ENCODE measurements around the gene DIS3L2. TPM values are rescaled to one million over a fixed set of nuclear protein-coding genes. Genes with fewer than 3 reads are reported as not detected.

DIS3L2 gene
- total RNA-seq, 4 donors from 2014 or later: 22.2 to 31.6 (median 27.8) TPM

DNA sequence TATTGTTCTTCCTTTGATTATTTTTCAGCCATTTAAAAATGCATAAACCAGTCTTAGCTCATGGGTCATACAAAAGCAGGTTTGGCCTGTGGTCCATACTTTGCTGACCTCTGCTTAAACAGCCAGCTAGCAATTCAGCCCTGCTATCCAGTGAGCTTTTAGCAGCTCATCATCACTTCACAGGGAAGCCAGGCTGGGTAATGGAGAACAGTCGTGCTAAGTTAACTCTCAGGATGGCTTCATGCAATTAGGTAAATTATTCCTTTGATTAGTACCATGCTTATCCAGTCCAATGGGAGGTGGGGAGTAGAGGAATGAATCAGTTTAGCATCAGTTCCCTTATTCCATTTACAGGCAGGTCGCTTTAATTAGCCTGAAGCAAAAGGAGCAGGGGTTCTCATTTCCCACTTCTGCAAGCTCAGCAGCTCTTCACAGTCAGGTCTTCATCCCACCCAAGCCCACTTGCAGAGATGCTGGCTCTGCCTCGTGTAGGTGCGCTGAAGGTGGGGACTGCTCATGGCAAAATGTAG is 307.2 kb downstream of the DIS3L2 start:
- ATAC-seq (ENCODE audit: low FRiP score) (no peak), DNase-seq (ENCODE audit: low spot score) (no peak)
- TF ChIP-seq, protein P1, sequence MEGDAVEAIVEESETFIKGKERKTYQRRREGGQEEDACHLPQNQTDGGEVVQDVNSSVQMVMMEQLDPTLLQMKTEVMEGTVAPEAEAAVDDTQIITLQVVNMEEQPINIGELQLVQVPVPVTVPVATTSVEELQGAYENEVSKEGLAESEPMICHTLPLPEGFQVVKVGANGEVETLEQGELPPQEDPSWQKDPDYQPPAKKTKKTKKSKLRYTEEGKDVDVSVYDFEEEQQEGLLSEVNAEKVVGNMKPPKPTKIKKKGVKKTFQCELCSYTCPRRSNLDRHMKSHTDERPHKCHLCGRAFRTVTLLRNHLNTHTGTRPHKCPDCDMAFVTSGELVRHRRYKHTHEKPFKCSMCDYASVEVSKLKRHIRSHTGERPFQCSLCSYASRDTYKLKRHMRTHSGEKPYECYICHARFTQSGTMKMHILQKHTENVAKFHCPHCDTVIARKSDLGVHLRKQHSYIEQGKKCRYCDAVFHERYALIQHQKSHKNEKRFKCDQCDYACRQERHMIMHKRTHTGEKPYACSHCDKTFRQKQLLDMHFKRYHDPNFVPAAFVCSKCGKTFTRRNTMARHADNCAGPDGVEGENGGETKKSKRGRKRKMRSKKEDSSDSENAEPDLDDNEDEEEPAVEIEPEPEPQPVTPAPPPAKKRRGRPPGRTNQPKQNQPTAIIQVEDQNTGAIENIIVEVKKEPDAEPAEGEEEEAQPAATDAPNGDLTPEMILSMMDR (IDR thresholded peaks at IDR 0.05): no peak

DNA sequence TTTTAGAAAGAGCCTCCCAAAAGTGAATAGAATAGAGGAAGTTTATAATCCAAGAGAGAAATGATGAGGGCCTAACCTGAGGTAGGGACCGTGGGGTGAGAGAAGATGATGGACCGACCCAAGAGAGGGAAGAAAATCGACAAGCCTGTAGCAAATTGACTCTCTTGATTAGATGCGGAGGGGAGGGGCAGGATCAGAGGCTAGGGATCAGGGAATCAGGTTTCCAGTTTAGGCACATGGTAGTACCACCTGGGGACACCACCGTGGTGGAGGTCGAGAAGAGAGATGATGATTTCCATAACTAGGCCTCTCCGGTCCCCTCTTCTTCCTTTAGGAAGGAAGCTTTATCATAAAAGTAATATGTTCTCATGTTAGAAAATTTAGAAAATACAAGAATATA is 308.4 kb downstream of the DIS3L2 start:
- TF ChIP-seq, protein P1 (IDR thresholded peaks at IDR 0.05): no peak
- DNase-seq (ENCODE audit: low spot score) (no peak), ATAC-seq (ENCODE audit: low FRiP score) (no peak)

DNA sequence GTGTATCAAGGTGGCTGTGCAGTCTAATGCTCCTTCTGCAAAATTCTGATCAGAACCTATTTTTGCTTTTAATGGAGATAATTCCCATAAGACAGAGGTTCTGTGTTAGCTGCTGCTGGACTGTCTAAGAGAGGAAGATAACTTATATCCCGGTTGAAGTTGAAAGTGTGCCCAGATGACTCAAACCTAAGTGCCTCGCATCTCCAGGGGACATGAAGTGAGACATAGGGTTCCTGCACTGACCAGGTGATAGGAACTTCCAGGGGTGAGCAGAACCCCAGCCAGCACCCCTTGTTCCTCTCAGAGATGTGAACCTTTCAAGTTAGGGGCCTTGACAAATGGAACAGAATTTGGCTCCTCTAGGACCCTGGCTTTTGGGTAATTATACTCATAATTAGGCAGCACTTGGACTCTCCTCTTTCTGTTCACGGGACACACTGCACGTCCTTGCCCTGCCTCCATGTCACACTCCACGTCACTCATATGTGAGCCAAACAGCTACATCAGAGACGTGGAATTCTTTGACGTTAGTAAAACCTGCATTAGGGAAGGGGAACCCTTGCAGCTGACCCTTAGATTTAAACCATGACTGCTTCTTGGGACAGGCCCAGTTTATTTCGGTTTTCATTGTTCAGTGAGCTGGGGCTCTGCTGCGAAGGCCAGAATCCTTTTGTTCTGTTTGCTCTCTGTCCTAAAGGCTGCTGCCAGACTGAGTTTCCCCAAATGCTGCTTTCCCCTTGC is 312.6 kb downstream of the DIS3L2 start:
- TF ChIP-seq, protein P1 (IDR thresholded peaks at IDR 0.05): no peak
- DNase-seq (ENCODE audit: low spot score) (no peak), ATAC-seq (ENCODE audit: low FRiP score) (no peak)

DNA sequence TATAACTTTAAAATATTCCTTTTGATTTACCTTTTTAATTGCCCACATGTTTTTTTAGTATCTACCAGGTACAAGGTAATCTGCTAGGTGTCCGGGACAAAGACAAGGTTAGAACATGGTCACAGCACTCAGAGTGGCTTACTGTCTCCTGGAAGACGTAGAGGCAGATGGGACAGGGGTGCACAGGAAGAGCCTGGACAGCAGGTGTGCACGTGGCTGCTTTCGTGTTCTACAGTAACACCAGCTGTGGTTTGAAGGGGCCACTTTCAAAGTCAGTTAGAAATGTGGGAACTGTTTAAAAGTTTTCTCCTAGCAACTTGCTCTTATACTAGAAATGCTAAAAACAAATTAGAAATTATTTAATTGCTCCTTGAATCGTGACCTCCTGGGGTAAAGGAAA is 314.2 kb downstream of the DIS3L2 start:
- no peak for DNase-seq (ENCODE audit: low spot score)
- no peak for ATAC-seq (ENCODE audit: low FRiP score)
- TF ChIP-seq, protein P1 (IDR thresholded peaks at IDR 0.05): no peak

DNA sequence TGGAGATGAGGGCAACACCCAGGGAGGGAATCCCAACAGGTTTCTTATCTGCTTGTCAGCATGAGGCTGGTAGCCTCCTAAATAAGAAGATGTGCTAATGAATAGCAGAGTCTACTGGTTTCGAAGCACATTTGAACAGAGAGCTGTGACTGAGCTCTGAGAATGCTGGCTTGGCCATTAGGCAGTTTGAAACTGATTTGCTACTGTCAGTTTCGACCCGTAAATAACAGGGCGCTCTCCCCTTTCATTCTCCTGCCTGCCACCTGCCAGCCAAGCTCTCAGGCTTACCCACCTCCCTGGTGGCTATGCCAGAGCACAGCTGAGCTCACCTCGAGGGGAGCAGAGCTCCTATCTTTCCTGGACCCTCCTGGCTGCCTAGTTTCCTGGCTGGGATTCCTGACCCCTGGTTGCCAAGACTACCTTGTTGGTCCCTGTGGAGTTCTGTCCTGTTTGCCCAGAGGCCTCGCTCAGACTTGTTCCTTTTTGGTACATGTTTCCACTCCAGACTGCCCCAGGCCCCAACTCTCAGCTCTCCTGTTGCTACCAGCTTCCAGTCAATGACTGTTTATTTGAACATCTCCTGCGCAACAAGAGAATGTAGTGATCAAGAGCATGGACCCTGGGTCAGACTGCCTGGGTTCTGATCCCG is 314.7 kb downstream of the DIS3L2 start:
- DNase-seq (ENCODE audit: low spot score) (no peak), ATAC-seq (ENCODE audit: low FRiP score) (no peak)
- TF ChIP-seq, protein P1 (IDR thresholded peaks at IDR 0.05): no peak

DNA sequence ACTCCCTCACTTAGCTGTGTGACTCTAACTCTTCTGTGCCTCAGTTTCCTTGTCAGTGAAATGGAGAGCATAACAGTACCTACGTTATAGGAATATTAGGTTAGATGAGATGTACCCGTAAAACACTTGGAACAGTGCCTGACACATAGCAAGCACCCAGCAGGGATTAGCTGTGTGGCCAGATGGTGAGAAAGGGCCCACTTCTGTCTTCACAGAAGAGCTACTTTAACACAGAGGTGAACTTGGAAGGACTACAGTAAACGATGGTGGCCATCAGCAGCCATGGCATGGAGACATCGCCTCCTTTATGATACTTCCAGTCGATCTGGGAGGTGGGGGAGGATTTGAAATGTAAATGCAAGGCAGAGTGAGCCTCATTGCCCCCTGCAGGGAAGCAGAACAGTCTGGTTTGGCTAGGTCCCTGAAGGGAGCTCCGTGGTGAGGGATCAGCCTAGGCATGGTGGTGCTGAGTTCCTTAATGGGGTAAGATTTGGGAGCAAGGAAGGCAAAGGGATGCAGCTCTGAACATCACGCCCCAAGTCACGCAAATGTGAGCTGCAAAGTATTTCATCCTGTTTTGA is 315.3 kb downstream of the DIS3L2 start:
- DNase-seq (ENCODE audit: low spot score) (no peak), ATAC-seq (ENCODE audit: low FRiP score) (no peak)
- TF ChIP-seq, protein P1 (IDR thresholded peaks at IDR 0.05): no peak

Measured in omental fat pad (tissue), 4 donors.